ENCODE results near the gene SRSF3. TPM values are rescaled to one million over a fixed set of nuclear protein-coding genes. Genes with fewer than 3 reads are reported as not detected.
"Not testable (repeated sequence)": the region's sequence is repeated elsewhere in the genome, so short reads cannot be mapped to it uniquely, and the experiment has no call there.

Gene SRSF3
- total RNA-seq, 1 donor from 2014 or later: 119 TPM

DNA sequence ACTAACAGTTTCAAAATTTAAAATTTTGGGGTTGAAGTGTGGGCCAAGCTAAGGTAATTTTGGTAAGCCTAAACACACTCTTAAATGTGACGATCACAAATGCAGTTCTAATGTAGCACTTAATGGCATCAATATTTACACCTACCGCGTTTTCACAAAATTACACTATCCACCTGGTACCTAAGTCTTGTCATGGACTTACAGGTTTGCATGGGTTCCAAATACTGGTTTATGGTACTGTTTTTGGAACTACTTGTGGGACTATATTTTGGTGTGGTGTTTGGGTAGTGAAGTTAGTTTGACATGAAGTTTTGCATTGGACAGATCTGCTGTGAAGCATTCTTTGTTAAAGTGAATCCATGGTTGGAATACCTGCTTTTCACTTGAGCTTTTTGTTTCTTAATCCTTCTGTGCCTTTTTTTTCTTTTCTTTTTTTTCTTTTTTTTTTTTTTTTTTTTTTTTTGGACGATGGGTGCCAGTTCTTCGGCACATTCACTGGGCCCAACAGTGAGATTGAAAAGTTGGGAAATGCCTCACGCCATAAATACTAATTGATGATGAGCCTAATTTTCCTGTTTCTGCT, 6.5 kb downstream of the SRSF3 start:
- peaks cover 100% of the 10 kb centered on the region for H3K4me1 ChIP-seq
- H3K36me3 ChIP-seq: peaks cover 92% of the 10 kb centered on the region
- no peaks in the 10 kb centered on the region for H3K27me3 ChIP-seq (ENCODE audit: low read depth)
- H3K27ac ChIP-seq (replicated peaks): peak overlapping the region; percentile 11
- no peak for DNase-seq
- TF ChIP-seq, protein P1, sequence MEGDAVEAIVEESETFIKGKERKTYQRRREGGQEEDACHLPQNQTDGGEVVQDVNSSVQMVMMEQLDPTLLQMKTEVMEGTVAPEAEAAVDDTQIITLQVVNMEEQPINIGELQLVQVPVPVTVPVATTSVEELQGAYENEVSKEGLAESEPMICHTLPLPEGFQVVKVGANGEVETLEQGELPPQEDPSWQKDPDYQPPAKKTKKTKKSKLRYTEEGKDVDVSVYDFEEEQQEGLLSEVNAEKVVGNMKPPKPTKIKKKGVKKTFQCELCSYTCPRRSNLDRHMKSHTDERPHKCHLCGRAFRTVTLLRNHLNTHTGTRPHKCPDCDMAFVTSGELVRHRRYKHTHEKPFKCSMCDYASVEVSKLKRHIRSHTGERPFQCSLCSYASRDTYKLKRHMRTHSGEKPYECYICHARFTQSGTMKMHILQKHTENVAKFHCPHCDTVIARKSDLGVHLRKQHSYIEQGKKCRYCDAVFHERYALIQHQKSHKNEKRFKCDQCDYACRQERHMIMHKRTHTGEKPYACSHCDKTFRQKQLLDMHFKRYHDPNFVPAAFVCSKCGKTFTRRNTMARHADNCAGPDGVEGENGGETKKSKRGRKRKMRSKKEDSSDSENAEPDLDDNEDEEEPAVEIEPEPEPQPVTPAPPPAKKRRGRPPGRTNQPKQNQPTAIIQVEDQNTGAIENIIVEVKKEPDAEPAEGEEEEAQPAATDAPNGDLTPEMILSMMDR (IDR thresholded peaks at IDR 0.05; ENCODE audit: borderline replicate concordance): no peak
- H3K4me3 ChIP-seq: peak overlapping the region; percentile 79
- H3K9me3 ChIP-seq (replicated peaks): no peaks in the 10 kb centered on the region
- intact Hi-C loops (cut with micrococcal nuclease): no loop called here

DNA sequence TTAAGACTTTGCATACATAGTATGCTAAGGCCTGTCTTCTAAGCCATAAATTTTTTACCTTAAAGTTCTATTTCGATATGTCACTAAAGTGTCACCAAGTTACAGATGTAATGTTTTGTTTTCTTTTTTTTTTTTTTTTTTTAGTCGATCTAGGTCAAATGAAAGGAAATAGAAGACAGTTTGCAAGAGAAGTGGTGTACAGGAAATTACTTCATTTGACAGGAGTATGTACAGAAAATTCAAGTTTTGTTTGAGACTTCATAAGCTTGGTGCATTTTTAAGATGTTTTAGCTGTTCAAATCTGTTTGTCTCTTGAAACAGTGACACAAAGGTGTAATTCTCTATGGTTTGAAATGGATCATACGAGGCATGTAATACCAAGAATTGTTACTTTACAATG, 7.7 kb downstream of the SRSF3 start:
- DNase-seq; intact Hi-C loops (cut with micrococcal nuclease); H3K27ac ChIP-seq (replicated peaks); H3K4me3 ChIP-seq; H3K9me3 ChIP-seq (replicated peaks); H3K27me3 ChIP-seq (ENCODE audit: low read depth): not testable (repeated sequence)
- peaks cover 100% of the 10 kb centered on the region for H3K4me1 ChIP-seq
- peaks cover 100% of the 10 kb centered on the region for H3K36me3 ChIP-seq

DNA sequence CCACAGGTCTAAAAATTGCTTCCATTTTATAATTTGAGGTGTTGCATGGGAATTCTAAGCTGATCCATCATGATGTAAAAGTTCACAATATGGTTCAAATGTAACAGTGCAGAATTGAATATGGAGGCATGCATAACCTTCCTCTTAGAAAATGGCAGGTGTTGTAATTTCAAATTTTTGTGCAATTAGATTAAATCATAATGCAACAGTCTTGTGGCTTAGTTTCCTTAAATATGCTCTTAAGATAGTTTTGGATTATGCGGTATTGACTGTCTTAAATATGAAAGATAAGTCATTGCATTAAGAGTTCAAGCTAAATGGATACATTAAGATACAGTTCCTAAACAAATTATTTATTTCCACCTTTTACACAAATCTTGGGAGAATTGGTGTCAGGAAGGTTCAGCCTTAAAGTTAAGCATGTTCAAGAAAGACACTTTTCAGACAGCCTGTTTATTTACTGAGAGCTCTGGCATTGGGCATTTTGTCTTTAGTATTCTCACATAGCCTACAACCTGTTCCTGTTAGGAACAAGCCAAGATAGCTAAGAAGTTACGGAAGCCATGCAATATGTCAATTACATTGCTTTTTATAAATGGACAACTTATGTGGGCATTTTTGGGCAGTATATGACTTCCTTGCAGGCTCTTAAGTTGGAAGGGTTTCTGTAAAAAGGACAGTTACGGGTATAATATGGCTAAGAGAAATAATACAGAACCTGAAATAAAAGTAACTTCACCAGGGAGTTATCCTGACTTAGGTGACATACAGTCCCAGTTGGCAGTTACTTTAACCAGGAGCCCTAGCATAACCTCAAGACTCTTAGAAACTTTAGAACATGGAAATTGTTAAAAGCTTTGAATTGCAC, 9.3 kb downstream of the SRSF3 start:
- Histone ChIP-seq H3K9me3 (replicated peaks) (no peaks in the 10 kb centered on the region), H3K36me3 (peaks cover 100% of the 10 kb centered on the region), H3K4me1 (peaks cover 100% of the 10 kb centered on the region), H3K4me3 (no peak overlapping the region), H3K27me3 (ENCODE audit: low read depth) (no peaks in the 10 kb centered on the region), H3K27ac (replicated peaks) (no peak overlapping the region)
- intact Hi-C loops (cut with micrococcal nuclease): no loop called here
- no peak for DNase-seq
- TF ChIP-seq, protein P1 (IDR thresholded peaks at IDR 0.05; ENCODE audit: borderline replicate concordance): no peak

DNA sequence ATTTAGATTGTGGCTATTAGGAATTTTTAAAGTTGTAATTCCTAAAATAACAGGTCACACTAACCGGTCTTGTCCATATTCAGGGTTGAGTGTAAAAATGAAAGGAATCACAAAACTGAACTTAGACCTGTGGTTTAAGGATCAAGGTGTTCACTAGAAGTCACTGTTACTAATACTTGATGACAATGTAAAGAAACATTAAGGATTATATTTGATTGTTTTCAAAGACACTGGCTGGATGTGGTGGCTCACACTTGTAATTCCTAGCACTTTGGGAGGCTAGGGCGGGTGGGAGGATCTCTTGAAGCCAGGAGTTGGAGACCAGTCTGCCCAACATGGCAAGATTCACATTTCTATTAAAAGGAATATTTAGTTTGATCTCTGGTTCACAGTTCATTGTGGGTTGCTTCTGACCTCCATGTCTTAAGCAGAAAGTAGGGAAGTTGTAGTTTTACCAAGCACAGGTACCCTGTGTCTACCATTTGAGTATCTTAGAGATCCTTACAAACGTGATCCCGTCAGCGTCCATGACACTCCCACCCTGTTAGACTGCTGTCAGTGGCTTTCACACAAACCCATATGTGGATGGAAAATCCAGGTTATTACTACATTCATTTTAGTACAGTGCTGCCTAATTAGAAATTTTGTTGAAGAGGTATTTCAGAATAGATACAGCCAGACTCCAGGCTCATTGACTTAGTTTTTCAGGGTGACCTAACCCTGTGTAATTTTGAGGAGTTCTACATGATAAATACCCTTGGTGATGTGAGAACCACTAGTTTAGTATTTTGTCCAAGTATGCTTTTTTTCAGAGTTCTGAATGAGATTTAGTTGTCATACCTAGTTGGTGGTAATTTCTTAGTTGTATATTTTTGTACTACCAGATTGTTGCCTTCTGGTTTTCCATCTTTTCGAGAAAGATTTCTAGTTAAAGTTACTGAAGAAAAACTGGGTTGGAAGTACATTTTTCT, 10.2 kb downstream of the SRSF3 start:
- peaks cover 99% of the 10 kb centered on the region for H3K36me3 ChIP-seq
- intact Hi-C loops (cut with micrococcal nuclease): no loop called here

DNA sequence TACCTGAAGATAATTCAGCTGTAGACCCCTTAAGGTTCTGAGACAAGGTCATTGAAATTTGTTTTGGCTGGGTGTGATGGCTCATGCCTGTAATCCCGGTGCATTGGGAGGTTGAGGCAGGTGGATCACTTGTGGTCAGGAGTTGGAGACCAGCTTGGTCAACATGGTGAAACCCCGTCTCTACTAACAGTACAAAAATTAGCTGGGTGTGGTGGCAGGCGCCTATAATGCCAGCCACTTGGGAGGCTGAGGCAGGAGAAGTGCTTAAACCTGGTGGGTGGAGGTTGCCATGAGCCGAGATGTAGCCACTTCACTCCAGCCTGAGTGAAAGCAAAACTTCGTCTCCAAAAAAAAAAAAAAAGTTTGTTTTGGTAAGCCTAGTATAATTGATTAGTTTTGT, 11.0 kb downstream of the SRSF3 start:
- no peaks in the 10 kb centered on the region for H3K9me3 ChIP-seq (replicated peaks)
- intact Hi-C loops (cut with micrococcal nuclease): no loop called here
- no peaks in the 10 kb centered on the region for H3K27me3 ChIP-seq (ENCODE audit: low read depth)
- H3K36me3 ChIP-seq: peaks cover 95% of the 10 kb centered on the region
- H3K4me1 ChIP-seq: peaks cover 100% of the 10 kb centered on the region
- TF ChIP-seq, protein P1 (IDR thresholded peaks at IDR 0.05; ENCODE audit: borderline replicate concordance): no peak
- H3K27ac ChIP-seq (replicated peaks): peak overlapping the region; percentile 16
- H3K4me3 ChIP-seq: peak overlapping the region; percentile 2
- DNase-seq: no peak

More for the DNA sequence above, 10.2 kb downstream of the SRSF3 start:
- DNase-seq: no peak
- no peaks in the 10 kb centered on the region for H3K27me3 ChIP-seq (ENCODE audit: low read depth)
- no peak overlapping the region for H3K4me3 ChIP-seq
- H3K9me3 ChIP-seq (replicated peaks): no peaks in the 10 kb centered on the region
- TF ChIP-seq, protein P1 (IDR thresholded peaks at IDR 0.05; ENCODE audit: borderline replicate concordance): no peak
- H3K4me1 ChIP-seq: peaks cover 100% of the 10 kb centered on the region
- H3K27ac ChIP-seq (replicated peaks): no peak overlapping the region
